HG03558 (cell line): Measurements from ENCODE around the gene NFE2L1.

Experiments
- ATAC-seq: cut with Tn5 transposase; IDR thresholded peaks from one replicate; pipeline ENCODE4 v1.9.1; 2021; ENCODE audit warnings: moderate number of reproducible peaks; ENCODE audit not compliant: unreplicated experiment; ENCODE audit errors: extremely low read depth

NFE2L1 gene

GRCh38 chr17:48045316-48046001 is 2.7 kb upstream of the NFE2L1 start:
- no peak for ATAC-seq

DNA sequence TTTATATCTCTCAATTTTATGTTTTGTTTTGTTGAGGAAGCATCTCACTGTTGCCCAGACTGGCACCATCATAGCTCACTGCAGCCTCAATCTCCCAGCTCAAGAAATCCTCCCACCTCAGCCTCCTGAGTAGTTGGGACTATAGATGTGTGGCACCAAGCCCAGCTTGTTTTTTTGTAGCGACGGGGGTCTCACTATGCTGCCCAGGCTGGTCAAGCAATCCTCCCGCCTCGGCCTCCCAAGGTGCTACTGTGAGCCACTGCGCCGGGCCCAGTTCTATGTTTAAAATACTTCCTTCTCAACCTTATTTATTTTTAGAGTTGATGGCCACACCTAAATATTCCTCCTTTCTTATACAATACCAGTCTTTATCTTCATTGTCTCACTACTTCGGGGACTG is 1.9 kb upstream of the NFE2L1 start:
- no peak for ATAC-seq

GRCh38 chr17:48047113-48047740 is 932 bp upstream of the NFE2L1 start:
- no peak for ATAC-seq

- peak; percentile 22 for ATAC-seq
Observed at GRCh38 chr17:48048384-48049126, 396 bp downstream of the NFE2L1 start.

DNA sequence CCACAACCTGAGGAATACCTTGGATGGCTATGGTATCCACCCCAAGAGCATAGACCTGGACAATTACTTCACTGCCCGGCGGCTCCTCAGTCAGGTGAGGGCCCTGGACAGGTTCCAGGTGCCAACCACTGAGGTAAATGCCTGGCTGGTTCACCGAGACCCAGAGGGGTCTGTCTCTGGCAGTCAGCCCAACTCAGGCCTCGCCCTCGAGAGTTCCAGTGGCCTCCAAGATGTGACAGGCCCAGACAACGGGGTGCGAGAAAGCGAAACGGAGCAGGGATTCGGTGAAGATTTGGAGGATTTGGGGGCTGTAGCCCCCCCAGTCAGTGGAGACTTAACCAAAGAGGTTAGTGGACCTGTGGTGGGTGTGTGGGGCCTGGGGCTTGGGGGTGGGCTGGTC is 3.1 kb downstream of the NFE2L1 start:
- no peak for ATAC-seq

- no peak for ATAC-seq
Observed at GRCh38 chr17:48051706-48052486, 3.7 kb downstream of the NFE2L1 start.

- no peak for ATAC-seq
Observed at GRCh38 chr17:48052956-48053757, 5.0 kb downstream of the NFE2L1 start.

DNA sequence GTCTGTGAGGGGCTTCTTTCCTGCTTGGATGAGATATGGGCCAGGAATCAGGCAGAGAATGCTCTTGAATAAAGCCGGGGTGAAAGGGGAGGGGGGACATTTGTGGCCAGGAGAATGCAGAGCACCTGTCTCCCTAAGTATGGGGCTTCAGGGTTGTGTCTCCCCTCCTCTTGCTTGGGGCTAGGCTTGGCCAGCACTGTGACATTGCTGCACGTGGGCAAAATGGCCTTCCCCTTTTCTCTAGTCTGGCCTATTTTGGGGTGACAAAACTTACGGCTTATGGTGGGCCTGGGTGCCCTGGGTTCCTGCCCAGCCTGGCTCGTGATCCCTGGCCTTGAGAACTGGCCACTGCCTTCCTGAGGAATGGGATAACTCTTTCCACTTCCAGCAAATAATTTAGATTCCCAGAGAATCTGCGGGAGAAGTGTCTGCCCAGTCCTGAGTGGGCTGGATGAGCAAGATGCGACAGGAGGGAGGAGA is 5.6 kb downstream of the NFE2L1 start:
- ATAC-seq = no peak

DNA sequence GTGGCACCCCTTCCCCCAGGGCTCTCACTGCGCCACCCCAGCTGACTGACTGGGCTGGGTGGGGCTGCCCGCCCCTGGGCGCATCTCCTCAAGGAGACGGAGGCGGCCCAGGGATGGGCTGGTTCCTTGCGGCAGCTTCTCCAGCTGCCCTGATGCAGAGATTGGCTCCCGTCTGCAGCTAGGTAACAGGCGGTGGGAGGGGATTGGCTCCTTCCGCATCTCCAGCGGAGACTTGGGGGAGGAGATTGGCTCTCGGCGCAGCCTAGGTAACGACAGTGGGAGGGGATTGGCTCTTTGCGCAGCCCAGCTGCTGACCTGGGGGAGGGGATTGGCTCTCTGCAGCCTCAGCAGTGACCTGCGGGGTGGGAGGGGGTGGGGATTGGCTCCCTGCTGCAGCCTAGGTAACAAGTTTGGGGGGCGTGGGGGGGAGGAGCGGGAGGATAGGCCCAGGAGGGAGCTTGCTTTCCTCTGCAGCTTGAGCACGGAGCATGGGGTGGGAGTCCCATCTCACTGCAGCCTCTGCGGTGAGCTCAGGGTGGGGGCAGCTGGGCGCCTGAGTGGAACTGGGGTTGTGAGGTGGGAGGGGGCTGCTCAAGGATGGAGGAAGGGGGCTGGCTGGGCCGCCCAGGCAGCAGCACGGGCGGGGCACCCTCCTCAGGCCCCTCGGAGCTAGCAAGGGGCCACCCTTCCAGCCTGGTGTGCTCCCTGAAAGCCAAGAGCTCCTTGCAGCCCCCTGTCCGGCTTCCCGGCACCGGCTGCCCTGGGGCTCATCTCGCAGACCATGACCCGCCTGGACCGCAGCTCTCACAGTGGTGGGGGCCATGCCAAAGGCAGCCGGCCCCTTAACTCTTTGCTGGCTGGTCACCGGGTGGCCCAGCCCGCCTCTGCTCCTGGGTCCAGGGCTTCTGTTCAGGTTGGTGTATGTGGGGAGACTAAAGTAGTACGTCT is 6.4 kb downstream of the NFE2L1 start:
- no peak for ATAC-seq

DNA sequence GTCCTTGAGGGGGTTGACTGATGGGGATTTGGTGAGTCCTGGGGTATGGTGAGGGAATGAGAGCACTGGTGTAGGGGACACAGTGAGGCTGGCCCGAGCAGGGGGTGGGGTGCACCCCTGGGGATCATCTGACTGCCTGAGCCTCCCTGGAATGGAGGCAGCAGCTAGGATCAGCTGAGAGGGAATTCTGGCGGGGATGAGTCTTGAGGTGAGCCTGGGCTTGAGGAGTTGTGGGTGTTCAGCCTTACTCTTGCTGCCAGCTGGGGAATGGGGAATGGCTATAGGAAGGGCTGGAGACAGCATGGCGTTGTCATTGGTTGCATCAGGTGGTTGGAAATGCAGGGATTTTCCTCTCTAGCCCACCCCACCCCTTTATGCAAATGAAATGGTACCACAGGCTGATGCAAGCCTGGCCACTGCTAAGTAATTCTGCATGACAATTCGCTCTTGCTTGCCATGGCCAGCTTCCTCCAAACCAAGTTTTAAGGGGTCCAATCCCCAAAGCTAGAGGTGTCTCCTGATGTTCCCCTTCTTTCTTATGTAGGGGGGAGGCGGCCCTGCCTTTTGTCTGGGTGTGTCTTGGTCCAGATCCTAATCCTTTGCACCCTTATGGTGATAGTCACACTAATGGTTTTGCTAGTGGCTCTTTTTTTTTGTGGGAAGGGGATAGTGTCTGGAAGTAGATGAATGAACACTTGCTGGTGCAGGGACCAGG is 7.5 kb downstream of the NFE2L1 start:
- no peak for ATAC-seq

- ATAC-seq = no peak
Observed at GRCh38 chr17:48056246-48056745, 8.1 kb downstream of the NFE2L1 start.

DNA sequence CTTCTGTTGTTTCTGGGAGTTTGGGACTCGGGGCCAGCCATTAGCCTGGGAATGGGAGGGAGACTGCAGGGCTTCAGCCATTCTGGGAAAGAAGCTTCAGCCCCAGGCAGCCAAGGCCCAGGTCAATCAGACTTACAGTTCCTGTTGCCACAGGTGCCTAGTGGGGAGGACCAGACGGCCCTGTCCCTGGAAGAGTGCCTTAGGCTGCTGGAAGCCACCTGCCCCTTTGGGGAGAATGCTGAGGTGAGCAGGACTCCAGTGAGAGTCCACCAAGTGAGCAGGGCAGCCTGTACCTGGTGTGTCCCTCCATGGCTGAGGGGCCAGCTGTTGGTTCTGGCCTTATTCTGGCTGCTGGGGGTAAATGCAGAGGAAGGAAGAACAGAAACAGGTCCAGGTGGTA is 8.7 kb downstream of the NFE2L1 start:
- ATAC-seq = no peak

DNA sequence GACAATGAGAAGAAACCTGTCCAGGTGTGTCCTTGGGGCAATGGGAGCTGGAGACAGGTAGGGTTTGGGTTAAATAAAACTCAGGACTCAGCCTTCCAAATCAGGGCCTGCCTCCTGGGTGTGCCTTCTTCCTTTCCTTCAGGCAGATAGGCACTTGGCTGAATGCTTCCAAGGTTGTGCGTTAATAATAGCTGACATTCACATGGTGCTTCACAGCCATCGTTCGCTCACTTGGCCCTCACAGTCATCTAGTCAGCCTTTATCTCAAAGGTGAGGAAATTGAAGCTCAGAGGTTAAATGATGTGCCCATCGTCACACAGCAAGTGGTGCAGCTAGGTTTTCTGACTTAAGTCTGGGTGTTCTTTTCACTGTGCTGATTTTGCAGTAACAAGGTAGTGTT is 9.5 kb downstream of the NFE2L1 start:
- no peak for ATAC-seq

DNA sequence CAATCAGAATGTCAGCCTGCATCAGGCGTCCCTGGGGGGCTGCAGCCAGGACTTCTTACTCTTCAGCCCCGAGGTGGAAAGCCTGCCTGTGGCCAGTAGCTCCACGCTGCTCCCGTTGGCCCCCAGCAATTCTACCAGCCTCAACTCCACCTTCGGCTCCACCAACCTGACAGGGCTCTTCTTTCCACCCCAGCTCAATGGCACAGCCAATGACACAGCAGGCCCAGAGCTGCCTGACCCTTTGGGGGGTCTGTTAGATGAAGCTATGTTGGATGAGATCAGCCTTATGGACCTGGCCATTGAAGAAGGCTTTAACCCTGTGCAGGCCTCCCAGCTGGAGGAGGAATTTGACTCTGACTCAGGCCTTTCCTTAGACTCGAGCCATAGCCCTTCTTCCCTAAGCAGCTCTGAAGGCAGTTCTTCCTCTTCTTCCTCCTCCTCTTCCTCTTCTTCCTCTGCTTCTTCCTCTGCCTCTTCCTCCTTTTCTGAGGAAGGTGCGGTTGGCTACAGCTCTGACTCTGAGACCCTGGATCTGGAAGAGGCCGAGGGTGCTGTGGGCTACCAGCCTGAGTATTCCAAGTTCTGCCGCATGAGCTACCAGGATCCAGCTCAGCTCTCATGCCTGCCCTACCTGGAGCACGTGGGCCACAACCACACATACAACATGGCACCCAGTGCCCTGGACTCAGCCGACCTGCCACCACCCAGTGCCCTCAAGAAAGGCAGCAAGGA is 10.4 kb downstream of the NFE2L1 start:
- no peak for ATAC-seq

GRCh38 chr17:48059125-48059668 is 11.0 kb downstream of the NFE2L1 start:
- no peak for ATAC-seq

DNA sequence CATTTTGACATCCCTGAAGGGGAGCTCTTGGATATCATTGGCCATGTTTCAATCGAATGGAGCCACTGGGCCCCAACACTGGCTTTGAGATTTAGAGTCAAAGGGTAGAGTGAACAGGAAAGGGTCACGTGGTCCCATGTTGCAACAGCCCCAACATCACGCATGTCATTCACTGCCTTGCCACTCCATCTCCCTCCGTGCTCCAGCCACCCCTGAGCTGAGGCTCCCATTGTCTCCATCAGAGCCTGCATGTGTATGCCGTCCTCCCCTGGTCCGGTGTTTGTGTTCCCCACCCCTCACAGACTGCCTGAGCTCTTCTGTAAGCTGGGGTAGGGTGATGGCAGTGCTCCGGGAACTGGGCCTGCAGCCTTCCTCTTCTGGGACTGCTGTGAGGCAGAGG is 12.1 kb downstream of the NFE2L1 start:
- no peak for ATAC-seq

- ATAC-seq = no peak
Observed at GRCh38 chr17:48062273-48062672, 14.1 kb downstream of the NFE2L1 start.
